ENCODE results near the gene GAREM1.
"Not testable (repeated sequence)": the region's sequence is repeated elsewhere in the genome, so short reads cannot be mapped to it uniquely, and the experiment has no call there.

GAREM1 gene

DNA sequence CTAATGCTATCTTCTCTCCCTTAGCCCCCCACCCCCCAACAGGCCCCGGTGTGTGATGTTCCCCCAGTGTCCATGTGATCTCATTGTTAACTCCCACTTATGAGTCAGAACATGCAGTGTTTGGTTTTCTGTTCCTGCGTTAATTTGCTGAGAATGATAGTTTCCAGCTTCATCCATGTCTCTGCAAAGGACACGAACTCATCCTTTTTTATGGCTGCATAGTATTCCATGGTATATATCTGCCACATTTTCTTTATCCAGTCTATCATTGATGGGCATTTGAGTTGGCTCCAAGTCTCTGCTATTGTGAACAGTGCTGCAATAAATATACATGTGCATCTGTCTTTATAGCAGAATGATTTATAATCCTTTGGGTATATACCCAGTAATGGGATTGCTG, 179.1 kb downstream of the GAREM1 start:
- not testable (repeated sequence) for DNase-seq (ENCODE audit: low read depth in 3 of 3)

DNA sequence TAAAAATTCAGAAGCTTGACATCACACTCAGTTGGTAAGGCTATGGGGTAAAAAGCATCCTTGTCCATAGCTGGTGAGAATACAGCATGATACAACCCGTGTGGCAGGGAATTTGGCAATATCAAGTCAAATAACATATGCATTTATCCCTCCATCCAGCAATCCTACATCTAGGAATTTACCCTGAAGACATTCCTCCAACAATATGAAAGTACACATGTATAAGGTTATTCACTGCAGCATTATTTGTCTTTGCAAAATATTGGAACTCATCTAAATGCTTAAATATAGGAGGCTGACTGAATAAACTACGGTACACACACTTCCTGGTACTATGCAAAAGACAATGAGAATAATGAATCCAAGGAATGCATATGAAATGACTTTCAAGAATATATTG, 179.9 kb downstream of the GAREM1 start:
- DNase-seq (ENCODE audit: low read depth in 3 of 3): no peak

DNA sequence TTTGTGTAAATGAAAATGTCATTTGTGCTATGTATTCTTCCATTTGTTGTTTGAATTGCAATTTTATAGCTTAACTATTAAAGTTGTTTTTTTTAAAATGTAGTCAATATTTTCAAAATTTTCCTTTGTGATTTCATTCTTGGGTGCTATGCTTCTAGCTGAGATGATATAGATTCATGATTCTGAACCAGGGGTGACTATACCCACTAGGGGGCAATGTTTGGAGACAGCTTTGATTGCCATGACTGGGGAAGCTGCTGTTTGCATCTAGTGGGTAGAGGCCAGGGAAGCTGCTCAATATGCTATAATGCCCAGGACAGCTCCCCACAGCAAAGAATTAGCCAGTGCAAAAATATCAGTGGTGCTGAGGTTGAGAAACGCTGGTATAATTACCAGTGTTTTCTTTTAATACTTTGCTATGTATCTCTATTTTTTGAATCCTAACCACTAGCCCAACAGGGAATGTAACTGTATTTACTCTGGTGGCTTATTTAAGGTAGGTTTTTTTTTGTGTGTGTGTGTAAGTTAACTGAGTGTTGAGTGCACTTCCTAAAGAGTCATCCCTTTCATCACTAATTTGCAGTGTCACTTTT, 181.1 kb downstream of the GAREM1 start:
- no peak for DNase-seq (ENCODE audit: low read depth in 3 of 3)

- no peak for DNase-seq (ENCODE audit: low read depth in 3 of 3)
Measured at GRCh38 chr18:32287873-32288272, 182.8 kb downstream of the GAREM1 start.

DNA sequence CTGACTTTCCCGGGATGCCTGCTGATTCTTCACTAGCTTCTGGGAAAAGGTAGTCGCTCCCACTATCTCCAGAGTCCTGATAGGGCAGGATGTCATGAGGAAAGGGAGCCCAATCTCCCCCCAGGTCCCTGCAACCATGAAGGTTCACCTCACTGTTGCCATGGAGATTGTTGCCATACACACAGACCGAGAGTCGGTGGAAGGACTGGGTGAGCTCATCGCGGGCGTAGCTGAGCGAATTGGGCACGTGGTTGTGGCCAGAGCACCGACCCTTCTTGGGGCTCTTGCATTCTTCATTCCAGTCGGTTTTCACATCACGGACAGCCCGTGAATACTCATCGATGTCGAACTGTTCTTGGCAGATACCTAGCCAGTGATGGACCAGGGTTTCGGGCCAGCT, 183.4 kb downstream of the GAREM1 start:
- no peak for DNase-seq (ENCODE audit: low read depth in 3 of 3)

- DNase-seq (ENCODE audit: low read depth in 3 of 3): no peak
Measured at GRCh38 chr18:32286749-32287148, 183.9 kb downstream of the GAREM1 start.

GRCh38 chr18:32284284-32284683, 186.4 kb downstream of the GAREM1 start:
- no peak for DNase-seq (ENCODE audit: low read depth in 3 of 3)

DNA sequence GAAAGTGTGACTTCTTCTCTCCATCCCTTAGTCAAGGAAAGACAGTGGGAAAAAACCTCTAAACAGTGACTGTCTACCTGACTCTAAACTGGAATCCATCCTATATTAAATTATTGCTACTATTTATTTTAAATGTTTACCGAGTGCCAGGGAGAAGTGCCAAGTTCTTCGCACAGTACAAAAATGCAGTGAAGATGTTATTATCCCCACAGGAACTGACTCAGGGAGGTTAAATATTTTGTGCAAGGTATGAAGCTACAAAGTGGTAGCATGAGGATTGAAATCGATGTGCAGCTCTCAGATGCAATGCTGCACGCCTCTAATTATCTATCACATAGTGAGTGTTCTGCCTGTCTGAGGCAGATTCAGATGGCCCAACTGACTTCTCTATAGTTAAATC, 189.8 kb downstream of the GAREM1 start:
- DNase-seq (ENCODE audit: low read depth in 3 of 3): no peak

GRCh38 chr18:32280188-32280783, 190.4 kb downstream of the GAREM1 start:
- no peak for DNase-seq (ENCODE audit: low read depth in 3 of 3)

DNA sequence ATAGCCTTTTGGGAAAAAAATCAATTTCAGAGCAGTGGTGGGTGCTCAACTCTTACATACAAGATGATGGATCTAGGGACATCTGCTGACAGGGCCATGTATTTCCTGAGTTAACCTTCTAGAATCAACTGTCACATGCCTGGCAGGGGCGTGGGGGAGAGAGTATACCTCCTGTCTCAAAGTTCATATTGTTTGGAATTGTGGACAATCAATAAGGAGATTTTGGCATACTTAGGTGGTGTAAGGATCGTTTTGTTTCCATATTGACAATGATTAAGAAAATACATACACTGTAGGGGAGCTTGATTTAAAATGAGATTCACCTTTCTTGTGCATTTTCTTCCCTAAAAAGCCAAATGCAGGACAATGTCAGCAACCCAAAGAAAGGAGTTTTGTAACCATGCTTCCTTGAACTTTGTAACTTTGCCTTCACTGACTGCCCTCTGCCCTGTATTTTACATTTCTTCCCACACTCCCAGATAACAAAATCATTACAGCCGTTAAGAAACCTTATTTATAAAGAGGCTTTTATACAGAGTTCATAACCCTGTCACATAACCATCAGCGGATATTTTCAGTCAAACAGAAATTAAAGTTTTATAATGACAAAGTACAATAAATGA, 192.4 kb downstream of the GAREM1 start:
- no peak for DNase-seq (ENCODE audit: low read depth in 3 of 3)

- no peak for DNase-seq (ENCODE audit: low read depth in 3 of 3)
Measured at GRCh38 chr18:32277549-32277948, 193.1 kb downstream of the GAREM1 start.

- no peak for DNase-seq (ENCODE audit: low read depth in 3 of 3)
Measured at GRCh38 chr18:32276906-32277305, 193.8 kb downstream of the GAREM1 start.

GRCh38 chr18:32276256-32276655, 194.4 kb downstream of the GAREM1 start:
- DNase-seq (ENCODE audit: low read depth in 3 of 3): no peak

DNA sequence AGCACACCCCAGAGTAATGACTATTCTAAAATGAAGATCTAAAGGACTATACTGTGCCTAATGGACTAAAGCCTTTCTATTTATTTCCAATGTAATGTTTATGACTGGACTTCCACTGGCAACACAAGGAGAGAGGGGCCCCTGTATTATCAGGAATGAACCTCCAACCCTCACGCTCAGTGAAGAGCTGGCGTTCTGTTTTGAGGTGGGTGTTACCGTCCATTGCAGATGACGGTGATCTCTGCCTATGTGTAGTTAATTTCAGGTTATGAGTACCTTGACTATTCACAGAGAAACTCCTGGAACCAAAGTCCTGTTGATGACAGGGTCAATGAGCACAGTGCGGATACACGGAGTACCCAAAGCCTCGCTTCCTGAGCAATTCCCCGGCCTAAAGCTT, 195.5 kb downstream of the GAREM1 start:
- DNase-seq (ENCODE audit: low read depth in 3 of 3): no peak

DNA sequence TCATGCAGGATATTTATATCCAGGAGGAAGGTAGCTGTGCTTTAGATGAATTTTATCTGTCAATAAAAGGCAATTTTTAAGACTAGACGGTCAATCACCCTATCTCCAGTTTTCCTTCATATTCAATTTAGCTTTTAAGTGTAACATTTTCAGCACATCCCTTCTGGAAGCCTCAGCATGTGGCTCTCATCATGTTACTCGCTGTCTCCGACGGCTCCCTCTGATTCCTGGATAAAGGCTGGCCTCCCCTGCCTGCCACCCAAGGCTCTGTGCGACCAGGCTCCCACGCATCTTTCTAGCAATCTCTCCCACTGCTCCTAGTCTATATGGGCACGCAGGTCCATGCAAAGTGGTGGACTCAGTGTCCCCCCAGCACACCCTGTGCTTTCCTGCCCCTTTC, 196.4 kb downstream of the GAREM1 start:
- DNase-seq (ENCODE audit: low read depth in 3 of 3): no peak

DNA sequence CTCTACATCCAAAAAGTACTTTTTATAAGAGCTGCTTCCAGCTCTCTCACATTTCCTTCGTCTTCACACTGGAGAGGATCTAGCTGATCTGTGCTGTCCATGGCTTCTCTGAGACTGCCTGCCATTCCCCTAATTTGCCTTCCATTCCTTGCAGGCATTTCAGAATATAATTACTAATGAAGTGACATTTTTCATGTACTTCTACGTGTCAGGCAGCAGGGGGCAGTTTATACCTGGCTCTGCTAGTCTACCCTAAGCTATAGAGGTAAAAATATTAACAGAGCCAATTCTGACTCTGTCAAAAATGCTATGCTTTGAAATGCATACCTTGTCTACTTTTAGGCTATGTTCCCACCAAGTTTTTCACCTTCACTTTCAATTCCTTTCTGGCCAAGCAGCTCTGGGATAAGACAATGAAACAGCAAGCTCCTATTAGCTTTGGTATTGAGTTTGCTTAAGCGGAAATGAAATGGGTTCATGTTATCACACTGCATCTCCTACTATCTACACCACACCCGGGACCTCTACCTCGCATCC, 198.9 kb downstream of the GAREM1 start:
- DNase-seq (ENCODE audit: low read depth in 3 of 3): no peak

DNA sequence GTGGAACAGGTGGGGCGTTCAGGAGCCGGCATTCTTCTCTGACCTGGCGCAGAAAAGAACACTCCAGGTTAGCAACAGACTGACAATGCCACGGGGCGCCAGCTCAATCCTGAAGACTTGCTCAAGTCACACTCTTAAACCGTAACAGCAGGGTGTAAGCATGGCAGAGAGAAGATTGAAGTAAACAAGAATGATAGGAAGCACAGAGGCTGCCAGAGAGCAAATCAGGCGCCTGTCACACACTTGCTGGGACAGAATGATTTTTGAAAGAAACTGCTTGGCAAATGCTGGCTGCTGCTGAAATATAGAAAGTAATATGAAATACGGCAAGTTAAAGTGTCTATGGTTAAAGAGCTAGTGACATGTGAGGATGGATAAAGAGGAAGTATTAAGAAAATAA, 200.3 kb downstream of the GAREM1 start:
- DNase-seq (ENCODE audit: low read depth in 3 of 3): no peak

DNA sequence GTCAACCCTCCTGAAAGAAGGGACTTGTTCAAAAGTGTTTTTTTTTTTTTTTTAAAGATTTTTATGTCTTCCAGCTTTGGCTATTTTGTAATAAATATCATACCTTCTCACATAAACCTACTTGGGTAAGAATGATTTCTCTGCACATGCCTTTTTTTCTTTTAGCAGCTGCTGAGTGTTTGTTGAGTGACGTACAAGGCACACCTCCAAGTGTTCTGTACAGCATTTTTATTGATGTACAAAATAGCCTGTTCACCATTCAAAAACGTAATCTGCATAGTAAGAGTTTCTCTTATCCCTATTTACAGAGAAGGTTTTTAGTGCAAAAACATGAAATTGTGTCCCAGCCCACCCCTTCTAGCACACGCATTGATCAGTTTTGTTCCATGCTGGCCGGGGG, 203.2 kb downstream of the GAREM1 start:
- DNase-seq (ENCODE audit: low read depth in 3 of 3): no peak

DNA sequence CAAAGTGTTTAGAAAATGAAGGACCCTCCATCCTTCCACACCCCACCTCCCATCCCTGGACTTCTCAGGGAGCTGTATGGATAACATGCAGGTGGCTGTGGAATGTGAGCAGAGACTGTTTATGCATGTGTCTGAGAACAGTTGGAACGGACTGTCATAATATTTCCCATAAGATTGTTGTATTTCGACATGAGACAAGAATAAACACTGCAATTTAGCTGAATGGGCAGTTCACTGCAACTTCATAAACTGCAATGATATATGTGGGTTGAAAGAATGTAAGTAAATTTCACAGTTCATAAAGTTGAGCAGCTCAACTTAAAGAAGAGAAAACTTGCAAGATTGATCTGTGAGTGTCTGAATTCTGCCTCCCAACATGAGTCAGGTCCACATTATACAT, 206.3 kb downstream of the GAREM1 start:
- no peak for DNase-seq (ENCODE audit: low read depth in 3 of 3)

DNA sequence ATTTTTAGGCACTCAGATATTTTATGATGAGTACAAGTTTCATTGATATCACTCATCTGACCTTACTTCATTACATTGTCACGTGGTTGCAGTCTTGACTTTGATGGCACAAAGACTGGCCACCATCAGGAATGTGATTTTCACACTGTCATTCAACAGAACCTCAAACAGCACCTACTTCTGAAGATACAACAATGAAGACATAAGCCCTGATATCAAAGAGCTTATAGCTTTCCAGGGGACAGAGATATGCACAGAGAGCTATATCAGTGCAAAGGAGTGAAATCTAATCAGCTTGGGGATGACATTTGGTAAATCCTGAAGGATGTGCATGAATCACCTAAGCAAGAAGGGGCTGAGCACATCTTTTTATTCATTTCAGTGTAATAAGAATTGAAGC, 208.6 kb downstream of the GAREM1 start:
- no peak for DNase-seq (ENCODE audit: low read depth in 3 of 3)

GRCh38 chr18:32261003-32261402, 209.7 kb downstream of the GAREM1 start:
- no peak for DNase-seq (ENCODE audit: low read depth in 3 of 3)

GRCh38 chr18:32259553-32259952, 211.1 kb downstream of the GAREM1 start:
- no peak for DNase-seq (ENCODE audit: low read depth in 3 of 3)

DNA sequence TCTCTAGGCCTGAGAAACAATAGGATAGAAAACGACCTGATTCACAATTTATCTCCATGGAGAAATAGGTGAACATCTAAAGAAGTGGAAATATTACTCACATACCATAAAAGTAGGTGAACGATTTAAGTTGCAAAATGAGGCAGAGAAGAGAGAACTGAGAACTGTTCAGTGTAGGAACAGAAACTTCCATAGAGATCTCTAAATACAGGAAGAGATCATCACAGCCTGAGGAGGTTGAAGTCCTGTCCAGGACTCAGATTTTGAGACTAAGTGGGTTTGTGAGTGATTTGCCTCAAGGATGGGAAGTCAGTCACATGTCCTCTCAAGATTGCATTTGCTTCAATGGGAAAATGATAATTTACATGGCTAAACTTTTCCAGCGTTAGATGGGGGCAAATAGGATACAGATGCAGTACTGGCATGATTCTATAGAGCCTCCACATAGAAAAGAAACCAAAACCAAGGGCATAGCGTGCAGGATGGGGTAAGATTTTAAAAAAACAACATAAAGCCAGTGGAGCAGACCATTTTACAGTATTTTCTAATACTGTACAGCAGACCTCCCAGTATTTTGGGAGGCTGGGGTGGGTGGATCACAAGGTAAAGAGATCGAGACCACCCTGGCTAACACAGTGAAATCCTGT, 212.0 kb downstream of the GAREM1 start:
- DNase-seq (ENCODE audit: low read depth in 3 of 3): no peak
